Left lung (tissue), 10 donors: Measurements from ENCODE around the gene CEP85. TPM values are rescaled to one million over a fixed set of nuclear protein-coding genes. Genes with fewer than 3 reads are reported as not detected.

ENCODE experiments used
- ATAC-seq: fragments of 200-7000 bp; cut with Tn5 transposase; one replicate; pipeline ENCODE4 v1.9.1; 2020; ENCODE audit warnings: moderate library complexity
- DNase-seq, 4 donors: peaks; one replicate each; pipeline ENCODE4 v3.0.0-alpha.2; 2013 to 2020
- H3K27ac ChIP-seq, 2 donors: fragments of 200-600 bp; sonication (generic) in 1 of 2; one replicate each; pipeline versions ENCODE4 v1.5.0 to v1.8.0; 2020 to 2021
- H3K27me3 ChIP-seq, 2 donors: fragments of 200-600 bp; sonication (generic) in 1 of 2; one replicate each; pipeline versions ENCODE4 v1.5.0 to v1.8.0; 2020 to 2021
- H3K36me3 ChIP-seq, 2 donors: fragments of 200-600 bp; sonication (generic) in 1 of 2; one replicate each; pipeline versions ENCODE4 v1.5.0 to v1.8.0; 2020 to 2021
- H3K4me1 ChIP-seq, 2 donors: fragments of 200-600 bp; one replicate each; pipeline ENCODE4 v1.8.0; 2021
- H3K4me3 ChIP-seq, 2 donors: fragments of 200-600 bp; sonication (generic) in 1 of 2; one replicate each; pipeline versions ENCODE4 v1.5.0 to v1.8.0; 2020 to 2021; ENCODE audit warnings: mild to moderate bottlenecking in 1 of 2
- H3K9me3 ChIP-seq, 2 donors: fragments of 200-600 bp; sonication (generic) in 1 of 2; one replicate each; pipeline versions ENCODE4 v1.5.0 to v1.8.0; 2020 to 2021
- intact Hi-C, 2 donors: fragments of 100-400 bp; cut with DNase I; formaldehyde crosslinking; loops; one replicate each; pipeline versions ENCODE4 v1.11.2 to v1.14.2; 2022
- polyA plus RNA-seq, 6 donors: library from polyadenylated mRNA; unstranded; fragments of 120-200 nt; gene quantifications; one replicate each; pipeline ENCODE4 v1.2.1, GENCODE V29; 2013; ENCODE audit not compliant: insufficient read length in 6 of 6
- total RNA-seq, 2 donors: library from RNA; stranded (reverse); fragmentation: NEBNext Ultra II Directional; extraction: Animal tissue kit (Norgen Biotek cat#: 25700); gene quantifications; one replicate each; pipeline ENCODE4 v1.2.1, GENCODE V29; 2021
- TF ChIP-seq, protein P1 (sequence below), 2 donors: fragments of 200-600 bp; sonication (generic) in 1 of 2; IDR thresholded peaks; one replicate each; pipeline versions ENCODE4 v1.5.0 to v1.8.0; 2021; ENCODE audit warnings: antibody characterized with exemption in 2 of 2
- donor health status: DM: no; HTN: yes; CAD: no.
- donor health status: DM: no; HTN: no; CAD: no.

Gene CEP85
- total and polyA plus RNA-seq, 8 donors, result 12.1 to 24.8 (median 20.9) TPM

DNA sequence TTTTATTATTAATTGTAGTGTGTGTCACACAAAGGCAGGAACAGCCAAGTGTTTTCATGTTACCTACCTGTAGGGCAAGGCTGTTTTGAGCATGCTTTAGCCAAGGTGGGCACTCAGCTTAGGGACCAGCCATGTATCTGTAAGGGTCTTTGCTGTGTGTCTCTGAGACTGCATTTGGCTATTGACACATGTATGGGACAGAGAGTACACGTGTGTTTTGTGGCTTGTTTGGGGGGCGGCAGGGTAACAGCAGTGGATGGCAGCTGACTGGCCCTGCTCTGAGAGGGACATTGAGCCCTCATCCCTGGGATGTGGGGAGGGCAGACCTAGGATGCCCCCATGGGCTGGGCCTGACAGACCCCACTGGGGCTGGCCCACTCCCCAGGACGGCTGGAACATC, 36.7 kb upstream of the CEP85 start:
- DNase-seq, result no peak
- H3K9me3 ChIP-seq, result no peaks in the 10 kb centered on the region
- ATAC-seq, result no peak
- H3K36me3 ChIP-seq, result no peaks in the 10 kb centered on the region
- peaks cover 0 to 14% of the 10 kb centered on the region in 2 donors for H3K4me1 ChIP-seq
- no peaks in the 10 kb centered on the region for H3K27me3 ChIP-seq
- H3K27ac ChIP-seq, result no peak overlapping the region
- TF ChIP-seq, protein P1, sequence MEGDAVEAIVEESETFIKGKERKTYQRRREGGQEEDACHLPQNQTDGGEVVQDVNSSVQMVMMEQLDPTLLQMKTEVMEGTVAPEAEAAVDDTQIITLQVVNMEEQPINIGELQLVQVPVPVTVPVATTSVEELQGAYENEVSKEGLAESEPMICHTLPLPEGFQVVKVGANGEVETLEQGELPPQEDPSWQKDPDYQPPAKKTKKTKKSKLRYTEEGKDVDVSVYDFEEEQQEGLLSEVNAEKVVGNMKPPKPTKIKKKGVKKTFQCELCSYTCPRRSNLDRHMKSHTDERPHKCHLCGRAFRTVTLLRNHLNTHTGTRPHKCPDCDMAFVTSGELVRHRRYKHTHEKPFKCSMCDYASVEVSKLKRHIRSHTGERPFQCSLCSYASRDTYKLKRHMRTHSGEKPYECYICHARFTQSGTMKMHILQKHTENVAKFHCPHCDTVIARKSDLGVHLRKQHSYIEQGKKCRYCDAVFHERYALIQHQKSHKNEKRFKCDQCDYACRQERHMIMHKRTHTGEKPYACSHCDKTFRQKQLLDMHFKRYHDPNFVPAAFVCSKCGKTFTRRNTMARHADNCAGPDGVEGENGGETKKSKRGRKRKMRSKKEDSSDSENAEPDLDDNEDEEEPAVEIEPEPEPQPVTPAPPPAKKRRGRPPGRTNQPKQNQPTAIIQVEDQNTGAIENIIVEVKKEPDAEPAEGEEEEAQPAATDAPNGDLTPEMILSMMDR (IDR thresholded peaks at IDR 0.05), result no peak
- H3K4me3 ChIP-seq, result no peak overlapping the region
- intact Hi-C loops, result no loop called here

DNA sequence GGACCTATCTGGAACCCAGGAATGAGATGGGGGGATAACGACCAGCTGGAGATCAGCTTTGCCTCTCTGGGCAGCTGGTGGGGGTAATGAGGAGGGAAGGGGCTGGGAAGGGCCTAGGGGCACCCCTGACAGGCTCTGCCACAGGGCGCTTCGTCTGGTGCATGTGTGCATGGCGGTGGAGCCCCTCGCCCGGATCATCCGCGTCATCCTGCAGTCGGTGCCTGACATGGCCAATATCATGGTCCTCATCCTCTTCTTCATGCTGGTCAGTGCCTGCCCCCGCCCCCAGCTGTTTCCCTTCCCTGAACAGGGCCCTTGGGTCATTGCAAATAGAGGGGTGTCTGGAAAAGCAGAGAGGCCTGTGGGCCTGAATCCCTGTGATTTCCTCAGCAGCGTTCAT, 36.2 kb upstream of the CEP85 start:
- Histone ChIP-seq H3K36me3 (no peaks in the 10 kb centered on the region), H3K4me3 (no peak overlapping the region), H3K9me3 (no peaks in the 10 kb centered on the region), H3K27ac (no peak overlapping the region), H3K27me3 (no peaks in the 10 kb centered on the region), H3K4me1 (peaks cover 0 to 14% of the 10 kb centered on the region in 2 donors)
- TF ChIP-seq, protein P1 (IDR thresholded peaks at IDR 0.05), result no peak
- ATAC-seq (no peak), DNase-seq (no peak)
- intact Hi-C loops, result no loop called here

DNA sequence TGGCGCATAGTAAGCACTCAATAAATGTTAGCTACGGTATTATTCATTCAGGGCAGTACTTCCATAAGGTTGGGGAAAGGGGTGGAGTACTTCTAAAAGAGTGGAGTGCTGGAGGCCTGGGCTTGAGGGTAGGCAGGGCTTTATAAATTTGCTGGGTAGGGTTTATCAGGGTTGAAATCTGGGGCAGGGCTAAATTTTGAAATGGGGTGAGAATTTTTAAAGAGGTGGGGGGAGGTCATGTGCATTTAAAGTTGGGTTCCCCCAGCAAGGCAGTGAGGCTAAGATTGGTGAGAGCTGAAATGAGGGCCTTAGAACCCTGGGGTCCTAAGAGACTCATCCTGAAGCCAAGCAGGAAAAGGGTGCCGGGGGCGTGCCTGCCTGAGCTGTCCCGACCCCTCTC, 33.6 kb upstream of the CEP85 start:
- no peaks in the 10 kb centered on the region for H3K9me3 ChIP-seq
- H3K36me3 ChIP-seq, result no peaks in the 10 kb centered on the region
- peaks cover 0 to 14% of the 10 kb centered on the region in 2 donors for H3K4me1 ChIP-seq
- no peak overlapping the region for H3K4me3 ChIP-seq
- peaks cover 0 to 7% of the 10 kb centered on the region in 2 donors for H3K27me3 ChIP-seq
- DNase-seq (no peak), ATAC-seq (no peak)
- no peak overlapping the region for H3K27ac ChIP-seq
- intact Hi-C loops, result no loop called here
- TF ChIP-seq, protein P1 (IDR thresholded peaks at IDR 0.05), result no peak

DNA sequence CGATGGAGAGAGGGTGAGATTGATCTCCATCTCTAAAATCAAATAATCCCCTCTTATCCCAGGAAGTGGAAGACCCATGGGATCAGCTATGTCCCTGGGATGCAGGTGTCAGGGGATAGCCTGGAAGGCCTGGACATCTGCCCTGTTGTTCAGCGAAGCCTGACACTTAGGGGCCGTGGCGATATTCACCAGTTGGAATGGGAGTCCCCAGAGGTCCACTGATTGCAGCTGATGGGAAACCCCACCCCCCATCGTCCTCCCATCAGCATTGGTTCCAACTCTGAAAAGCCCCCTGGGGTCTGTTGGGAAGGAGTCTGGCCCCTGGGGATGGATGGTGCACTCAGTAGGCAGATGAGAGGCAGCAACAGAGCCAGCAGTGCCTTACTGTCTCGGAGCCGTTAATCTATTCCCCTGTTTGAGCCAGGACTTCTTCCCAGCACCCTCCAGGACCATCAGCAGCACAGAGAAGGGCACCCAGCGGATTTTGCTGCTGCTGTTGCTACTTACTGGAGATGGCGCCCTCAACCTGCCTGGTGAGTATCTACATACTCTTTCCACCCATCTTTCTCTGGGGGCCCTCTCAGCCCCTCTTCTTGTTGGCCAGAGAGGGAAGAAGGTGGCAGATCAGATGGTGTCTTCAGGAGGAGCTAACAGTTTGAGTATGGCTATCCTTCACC, 30.2 kb upstream of the CEP85 start:
- Histone ChIP-seq H3K27me3 (peaks cover 0 to 7% of the 10 kb centered on the region in 2 donors), H3K4me3 (no peak overlapping the region), H3K4me1 (peaks cover 0 to 14% of the 10 kb centered on the region in 2 donors), H3K36me3 (no peaks in the 10 kb centered on the region), H3K27ac (no peak overlapping the region), H3K9me3 (no peaks in the 10 kb centered on the region)
- intact Hi-C loops, result no loop called here
- DNase-seq, result no peak
- ATAC-seq, result no peak
- TF ChIP-seq, protein P1 (IDR thresholded peaks at IDR 0.05), result no peak

DNA sequence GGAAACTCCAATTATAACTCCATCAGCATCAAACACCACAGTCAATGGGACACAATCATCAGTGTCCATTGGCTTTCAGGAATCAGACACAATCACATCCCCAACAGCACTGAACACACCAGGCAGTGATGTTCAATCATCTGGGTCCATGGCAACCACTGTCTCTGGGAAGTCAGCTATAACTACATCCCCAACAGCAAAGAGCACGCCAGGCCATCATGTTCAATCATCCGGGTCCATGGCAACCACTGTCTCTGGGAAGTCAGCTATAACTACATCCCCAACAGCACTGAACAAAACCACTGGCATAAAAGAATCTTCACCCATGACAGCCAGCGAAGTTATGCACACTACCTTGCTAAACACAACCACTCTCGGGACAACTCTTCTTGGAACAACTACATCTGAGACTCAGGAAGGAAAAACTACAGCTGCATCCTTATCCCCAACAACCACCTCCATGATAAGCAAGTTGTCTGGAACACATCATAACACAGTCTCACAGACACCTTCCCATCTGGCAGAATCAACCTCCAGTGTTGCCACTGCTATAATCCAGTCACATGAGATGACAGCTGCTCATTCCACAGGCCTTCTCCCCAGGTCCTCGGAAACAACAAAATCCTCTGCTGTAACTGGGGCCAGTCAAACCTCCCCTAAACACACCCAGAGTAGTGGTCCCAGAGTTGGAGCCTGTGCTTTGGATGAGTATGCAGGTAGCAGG, 23.7 kb upstream of the CEP85 start:
- Histone ChIP-seq H3K4me1 (no peaks in the 10 kb centered on the region), H3K27me3 (no peaks in the 10 kb centered on the region), H3K36me3 (no peaks in the 10 kb centered on the region), H3K4me3 (no peak overlapping the region), H3K27ac (no peak overlapping the region), H3K9me3 (no peaks in the 10 kb centered on the region)
- TF ChIP-seq, protein P1 (IDR thresholded peaks at IDR 0.05), result no peak
- no peak for ATAC-seq
- intact Hi-C loops, result no loop called here
- no peak for DNase-seq
